IPS-NIHi11 (cell line): ENCODE data around the gene AGBL4.

Experiments
- DNase-seq: peaks from one replicate; pipeline ENCODE4 v3.0.0; 2012; ENCODE audit warnings: mixed read lengths, low spot score

The AGBL4 gene

GRCh38 chr1:48761986-48762385 is 1261.8 kb downstream of the AGBL4 start:
- no peak for DNase-seq

DNA sequence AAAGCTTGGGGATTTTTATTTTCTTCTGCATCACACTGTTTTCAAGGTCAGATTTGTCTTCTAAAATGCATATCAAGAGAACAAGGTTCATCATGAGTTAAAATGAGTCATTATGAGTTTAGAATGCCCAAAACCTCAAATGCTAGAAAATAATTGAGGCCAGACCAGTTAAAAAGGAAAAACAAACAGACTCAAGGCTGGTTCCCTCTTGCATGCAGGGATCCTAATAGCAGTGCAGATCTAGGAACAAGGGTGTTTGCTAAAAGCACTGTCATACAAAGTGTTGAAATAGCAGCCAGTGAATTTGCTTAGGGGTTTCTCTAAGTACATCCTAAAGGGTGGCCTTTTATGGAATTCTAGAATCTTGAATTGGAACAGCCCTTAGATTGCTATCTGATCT is 1262.3 kb downstream of the AGBL4 start:
- no peak for DNase-seq

DNA sequence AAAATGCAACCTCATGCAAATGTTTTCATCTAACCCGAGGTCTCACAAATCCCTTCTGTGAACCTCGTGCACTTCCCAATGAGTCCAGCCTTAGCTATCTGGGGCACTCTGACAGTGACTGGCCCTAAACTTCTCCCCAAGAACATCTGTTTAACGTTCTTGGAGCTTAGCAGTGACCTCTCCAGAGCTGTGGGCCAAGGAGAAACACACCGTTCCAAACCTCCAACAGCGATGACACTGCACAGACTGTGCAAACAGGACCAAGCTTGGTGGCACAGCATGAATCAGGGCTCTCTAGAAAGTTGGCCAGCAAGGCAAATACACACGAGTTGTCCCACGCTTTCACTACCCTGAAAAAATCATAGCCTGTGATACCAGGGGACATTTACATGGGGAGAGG is 1262.9 kb downstream of the AGBL4 start:
- DNase-seq: no peak

DNA sequence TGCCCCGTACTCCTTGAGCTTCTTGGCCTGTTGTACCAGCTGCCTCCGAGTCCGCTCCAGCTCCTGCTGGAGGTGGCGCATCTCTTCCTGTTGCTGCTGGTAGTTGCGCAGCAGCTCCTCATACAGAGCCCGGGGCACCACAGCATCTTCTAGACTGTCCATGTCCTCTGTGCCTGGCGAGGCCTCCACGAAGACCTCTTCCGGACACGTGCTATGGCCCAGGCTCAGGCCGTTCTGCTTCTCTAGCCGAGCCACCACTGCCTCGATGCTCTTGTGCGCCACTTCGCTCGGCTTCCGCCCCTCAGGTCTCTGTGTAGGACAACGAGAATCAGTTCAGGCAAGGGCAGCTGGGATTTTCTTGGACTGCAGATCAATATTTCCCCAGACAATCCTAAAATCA is 1264.8 kb downstream of the AGBL4 start:
- no peak for DNase-seq

DNA sequence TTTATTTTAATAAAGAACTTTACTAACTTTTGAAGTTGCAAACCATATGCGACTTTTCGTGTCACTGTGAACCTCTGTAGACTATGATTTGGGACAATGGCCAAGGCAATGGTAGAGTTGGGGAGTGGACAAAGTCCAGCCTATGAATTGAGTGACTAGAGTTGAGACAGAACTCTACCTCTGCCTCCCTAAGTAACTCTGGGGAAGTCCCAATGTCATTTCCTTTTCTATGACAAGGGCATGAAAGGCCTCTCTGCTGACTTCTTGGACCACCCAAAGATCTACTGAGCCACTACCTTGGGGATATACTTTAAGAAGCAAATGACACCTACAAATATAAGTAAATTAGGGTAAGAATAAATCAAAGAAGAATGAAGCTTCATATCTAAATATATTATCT is 1266.4 kb downstream of the AGBL4 start:
- DNase-seq: no peak

GRCh38 chr1:48756683-48757316 is 1267.0 kb downstream of the AGBL4 start:
- peak; percentile 22 for DNase-seq

GRCh38 chr1:48753293-48753692 is 1270.5 kb downstream of the AGBL4 start:
- no peak for DNase-seq

DNA sequence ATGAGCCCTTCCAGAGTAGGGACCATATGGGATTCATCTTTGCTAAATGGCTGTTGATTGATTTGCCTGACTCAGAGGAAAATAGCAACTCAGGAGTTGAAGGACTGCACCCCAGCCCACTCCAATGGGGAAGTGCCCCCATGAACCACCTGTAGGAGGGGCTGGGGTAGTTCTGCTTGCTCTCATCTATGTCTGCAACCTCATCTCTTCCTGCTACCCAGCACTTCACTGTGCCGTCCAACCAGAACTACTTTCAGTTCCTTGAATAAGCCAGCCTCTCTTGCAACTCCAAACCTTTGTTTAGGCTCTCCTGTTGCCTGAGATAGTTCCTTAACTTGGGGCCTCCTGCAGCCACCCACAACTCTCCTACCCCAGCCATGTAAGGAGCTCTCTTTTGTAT is 1273.6 kb downstream of the AGBL4 start:
- DNase-seq: no peak

DNA sequence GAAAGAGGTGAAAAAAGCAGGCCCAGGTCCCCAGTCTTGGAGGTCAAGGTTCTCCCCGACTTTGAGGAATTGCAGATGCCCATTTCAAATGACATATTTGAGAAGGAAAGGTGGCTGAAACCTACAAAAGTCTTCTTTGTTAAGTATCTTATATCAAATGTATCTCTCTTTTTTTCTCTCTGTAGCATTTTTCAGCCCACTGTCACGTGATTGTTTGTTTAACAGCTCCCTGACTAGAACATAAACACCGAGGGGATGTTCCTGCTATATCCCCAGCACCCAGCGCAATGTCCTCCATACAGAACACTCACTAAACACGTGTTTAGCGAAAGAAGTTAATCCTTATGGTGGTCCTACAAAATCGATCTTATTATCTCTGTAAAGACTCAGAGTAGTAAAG is 1274.7 kb downstream of the AGBL4 start:
- DNase-seq: no peak

DNA sequence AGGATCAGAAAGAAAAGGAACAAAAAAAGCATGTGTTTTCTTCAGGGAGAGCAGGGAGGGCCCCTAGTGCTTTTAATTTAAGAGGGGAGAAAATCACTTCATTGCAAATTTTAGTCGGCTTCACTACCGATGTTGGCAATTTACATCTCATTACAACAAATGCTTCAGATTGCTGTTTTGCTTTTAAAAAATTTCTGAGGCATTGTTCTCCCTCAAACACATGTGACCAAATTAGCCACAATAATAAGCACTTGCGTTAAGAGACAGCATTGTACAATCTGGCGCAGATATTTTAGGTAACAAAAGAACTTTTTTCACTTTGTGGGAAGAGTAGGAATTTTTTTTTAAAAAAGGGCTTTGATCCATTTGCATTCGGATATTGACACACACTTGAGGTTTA is 1276.8 kb downstream of the AGBL4 start:
- DNase-seq: no peak

- DNase-seq: no peak
Observed at GRCh38 chr1:48744032-48744431, 1279.7 kb downstream of the AGBL4 start.

DNA sequence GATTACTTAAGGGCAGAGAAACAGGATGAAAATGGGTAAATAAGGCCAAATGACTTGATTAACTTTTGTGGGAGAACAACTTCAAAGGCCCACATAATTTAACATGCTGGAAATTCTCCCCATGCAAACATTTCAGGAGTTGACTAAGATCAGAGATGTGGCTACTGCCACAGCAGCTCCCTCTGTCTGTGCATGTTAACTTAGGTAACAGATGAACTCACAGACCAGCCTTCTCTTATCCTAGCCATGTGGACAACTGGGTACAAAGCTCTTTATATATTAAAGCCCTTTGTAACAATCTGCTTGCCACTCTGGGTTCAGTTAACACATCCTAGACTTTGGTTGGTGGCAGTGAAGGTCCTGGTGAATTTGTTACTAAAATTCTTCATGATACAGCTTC is 1280.3 kb downstream of the AGBL4 start:
- DNase-seq: no peak

- DNase-seq: no peak
Observed at GRCh38 chr1:48741380-48741779, 1282.4 kb downstream of the AGBL4 start.

DNA sequence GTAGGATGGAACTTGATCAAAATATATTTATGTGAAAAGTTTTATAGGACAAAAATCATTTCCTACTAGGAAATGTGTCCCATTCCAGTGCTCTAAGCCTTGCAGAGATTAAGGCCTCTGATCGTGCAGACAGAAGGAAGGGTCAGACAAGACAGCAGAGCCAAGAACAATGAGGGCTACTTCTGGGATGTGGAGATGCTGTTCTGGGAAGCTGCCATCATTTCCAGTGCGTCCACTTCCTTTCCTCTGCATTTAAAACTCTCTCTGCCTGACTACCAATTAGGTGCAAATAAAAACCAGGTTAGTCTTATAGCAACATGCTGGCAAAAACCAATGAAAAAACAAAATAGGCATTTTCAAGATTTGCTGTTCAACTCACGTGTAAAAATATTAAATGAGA is 1283.1 kb downstream of the AGBL4 start:
- no peak for DNase-seq

DNA sequence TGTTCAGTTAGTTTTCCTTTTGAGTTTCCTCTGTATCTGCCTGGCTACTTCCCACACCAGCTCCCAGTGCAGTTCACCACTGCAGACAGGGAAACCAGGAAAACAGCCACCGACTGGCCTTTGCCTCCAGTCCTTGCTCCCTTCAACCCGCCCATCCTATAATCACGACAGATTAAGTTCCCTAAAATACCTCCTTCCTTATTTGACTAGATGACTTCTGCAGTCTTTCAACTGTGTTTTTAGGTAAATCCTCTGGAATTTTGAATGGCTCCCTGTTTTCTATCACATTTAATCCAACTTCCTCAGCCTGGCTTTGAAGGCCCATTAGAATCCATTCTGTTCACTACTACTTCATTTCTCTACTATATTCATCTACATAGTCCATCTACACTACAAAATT is 1284.7 kb downstream of the AGBL4 start:
- DNase-seq: no peak

DNA sequence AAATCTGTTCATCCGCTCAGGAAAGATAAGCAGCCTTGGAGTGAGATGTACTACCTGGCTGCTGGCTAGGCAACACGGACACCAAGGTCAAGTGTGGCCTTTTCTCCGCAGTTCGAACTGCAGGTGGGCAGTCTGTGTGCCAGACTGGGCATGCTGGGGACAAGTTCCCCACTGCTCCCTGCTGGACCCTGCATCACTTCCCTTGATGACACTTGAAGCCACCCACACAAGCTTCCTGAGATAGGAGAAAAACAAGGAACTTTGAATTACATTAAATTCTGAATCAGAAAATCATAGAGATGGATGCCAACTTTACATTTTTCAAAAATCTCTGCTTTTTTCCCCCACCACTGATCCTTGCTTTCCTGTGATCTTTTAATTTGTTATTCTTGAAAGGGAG is 1285.4 kb downstream of the AGBL4 start:
- DNase-seq: no peak

DNA sequence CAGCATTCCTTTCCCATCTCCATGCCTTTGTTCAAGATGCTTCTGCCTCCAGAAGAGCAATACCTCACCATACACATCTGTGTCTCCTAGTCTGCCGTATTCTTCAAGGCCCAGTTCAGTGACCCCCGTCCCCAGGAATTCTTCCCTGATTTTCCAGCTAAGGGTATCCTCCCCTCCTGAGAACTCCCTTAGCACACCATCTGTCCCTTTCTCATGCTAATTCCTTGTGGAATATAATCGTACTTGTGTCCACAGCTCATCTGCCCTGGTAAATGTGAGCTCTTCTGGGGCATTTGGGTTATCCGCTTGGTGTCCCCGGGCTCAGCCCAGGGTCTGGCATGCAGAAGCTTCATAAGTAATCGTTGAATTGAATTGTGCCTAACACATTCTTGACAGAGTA is 1288.0 kb downstream of the AGBL4 start:
- DNase-seq: peak; percentile 35

DNA sequence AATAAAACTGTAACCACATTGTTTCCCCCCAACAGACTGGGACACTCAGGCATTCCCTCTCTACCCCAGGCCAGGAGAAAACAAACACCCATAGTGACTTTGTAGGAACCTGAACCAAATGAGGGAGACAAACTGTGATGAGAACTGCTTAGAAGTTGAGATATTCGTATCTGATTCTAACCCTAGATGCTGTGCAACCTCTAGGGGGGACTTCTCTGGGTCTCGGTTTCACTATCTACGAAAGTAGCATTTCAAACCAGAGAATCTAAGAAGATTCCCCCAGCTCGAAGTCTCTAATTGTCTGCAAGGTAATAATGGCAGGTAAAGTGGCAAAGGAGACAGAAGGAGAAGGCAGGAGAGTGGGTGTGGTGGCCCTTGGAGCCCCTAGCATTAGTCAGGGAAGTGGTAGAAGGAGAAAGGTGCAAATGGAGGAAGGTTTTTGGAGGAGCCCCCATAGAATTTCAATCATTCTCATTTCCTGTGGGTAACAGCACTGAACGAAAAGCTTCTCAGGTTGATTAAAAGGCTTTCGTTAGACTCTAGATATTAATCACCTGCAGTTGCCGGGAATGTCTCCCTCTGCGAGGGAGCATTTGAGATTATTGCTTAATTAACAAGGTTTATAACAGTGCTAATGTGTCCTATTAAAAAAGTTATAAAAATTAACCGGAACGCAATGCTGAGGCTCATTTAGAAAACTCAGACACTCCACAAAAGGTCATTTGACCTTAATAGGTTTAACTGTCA is 1293.4 kb downstream of the AGBL4 start:
- no peak for DNase-seq

- DNase-seq: no peak
Observed at GRCh38 chr1:48728584-48728983, 1295.2 kb downstream of the AGBL4 start.

DNA sequence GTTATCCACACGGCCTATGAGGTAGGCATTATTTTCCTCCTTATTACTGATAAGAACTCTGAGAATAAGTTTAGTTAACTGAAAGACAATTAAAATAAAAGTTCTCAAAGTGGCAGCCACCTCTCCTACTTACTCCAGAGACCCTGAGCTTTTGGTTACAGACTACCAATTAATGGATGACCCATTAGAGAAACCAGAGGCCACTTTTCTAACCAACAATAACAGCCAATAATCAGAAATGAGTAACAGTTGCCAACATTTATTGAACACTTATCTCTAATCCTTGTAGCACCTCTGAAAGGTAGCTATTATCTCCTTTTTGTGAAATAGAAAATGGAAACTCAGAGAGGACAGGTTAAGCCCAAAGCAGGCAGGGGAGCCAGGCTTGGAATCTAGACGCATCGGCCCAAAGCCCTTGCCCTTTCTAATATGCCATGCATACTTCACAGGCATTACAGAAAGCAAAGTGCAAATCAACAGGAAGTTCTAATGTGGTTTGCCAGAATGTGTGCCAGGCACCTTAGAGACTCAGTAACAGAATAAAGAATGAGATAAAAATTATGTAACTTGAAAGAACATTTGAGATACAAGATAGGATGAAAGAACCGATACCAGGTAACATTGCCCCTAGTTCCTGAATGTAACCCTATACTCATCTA is 1297.1 kb downstream of the AGBL4 start:
- DNase-seq: no peak

- DNase-seq: no peak
Observed at GRCh38 chr1:48726139-48726538, 1297.6 kb downstream of the AGBL4 start.

DNA sequence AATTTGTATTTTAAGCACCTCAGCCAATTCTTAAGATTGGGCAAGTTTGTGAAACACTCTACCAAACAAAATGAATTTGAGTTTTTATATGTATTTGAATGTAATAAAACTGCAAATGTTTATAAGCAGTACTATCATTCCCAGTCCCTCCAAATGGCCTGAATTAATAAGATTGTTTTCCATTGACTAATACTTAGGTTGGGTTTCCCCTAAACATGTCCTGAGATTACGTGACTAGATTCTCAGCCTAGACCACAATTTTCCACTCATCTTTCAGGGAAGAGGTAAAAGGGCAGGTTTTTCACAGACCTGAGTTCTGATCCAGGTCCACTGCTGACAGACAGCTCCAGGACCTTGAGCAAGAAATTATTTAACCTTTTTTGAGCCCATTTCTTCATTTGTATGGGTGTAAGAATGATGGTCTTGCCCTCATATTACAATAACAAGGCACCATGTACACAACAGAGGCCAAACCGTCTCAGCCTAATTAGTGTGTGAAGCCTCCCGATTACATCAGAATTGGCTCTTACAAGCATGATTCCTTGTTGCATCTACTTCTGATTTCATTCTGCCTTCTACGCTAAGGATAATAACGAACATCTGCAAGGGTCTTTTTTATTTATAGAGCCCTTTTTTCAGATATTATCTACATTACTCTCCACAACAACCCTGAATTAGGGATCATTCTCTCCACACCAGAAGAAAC is 1298.3 kb downstream of the AGBL4 start:
- no peak for DNase-seq

- no peak for DNase-seq
Observed at GRCh38 chr1:48720929-48721328, 1302.8 kb downstream of the AGBL4 start.
